K562 (cell line): Measurements from ENCODE around the gene KASH5. TPM values are rescaled to one million over a fixed set of nuclear protein-coding genes. Genes with fewer than 3 reads are reported as not detected.

ENCODE experiments used
- CBFA2T2 ChIP-seq: fragments of 450-650 bp; conservative IDR thresholded peaks from 2 replicates; pipeline ENCODE4 v1.6.1; 2017; ENCODE audit warnings: mild to moderate bottlenecking
- CREM ChIP-seq: IDR thresholded peaks from 2 replicates; pipeline ENCODE4 v1.6.1; 2014; ENCODE audit warnings: antibody characterized with exemption, low read depth
- CSDE1 ChIP-seq, 2 experiments: fragments of 450-650 bp; IDR thresholded peaks; 2 replicates each; pipeline ENCODE4 v1.6.1; 2016; ENCODE audit warnings: mild to moderate bottlenecking in 1 of 2
- EHMT2 ChIP-seq: fragments of 450-650 bp; IDR thresholded peaks from 2 replicates; pipeline ENCODE4 v1.6.1; 2018; ENCODE audit warnings: antibody characterized with exemption
- HDAC2 ChIP-seq: fragments of 450-650 bp; IDR thresholded peaks from 2 replicates; pipeline ENCODE4 v1.6.1; 2016; ENCODE audit warnings: mild to moderate bottlenecking
- NFE2 ChIP-seq: IDR thresholded peaks from 2 replicates; pipeline ENCODE4 v1.6.1; 2014; ENCODE audit warnings: antibody characterized with exemption, low read depth
- RBM39 ChIP-seq: fragments of 200-400 bp; formaldehyde crosslinking; optimal IDR thresholded peaks from 2 replicates; pipeline ENCODE3; 2018; ENCODE audit warnings: low read depth, low read length
- RHOXF2B ChIP-seq: fragments of 250-450 bp; sonication (Bioruptor Pico); conservative IDR thresholded peaks from 2 replicates; pipeline ENCODE4 v1.5.1; 2021
- SRF ChIP-seq, 2 experiments: fragments of 250-450, 450-650 bp in 1 of 2; sonication (Bioruptor Pico) in 1 of 2; sonication (generic) in 1 of 2; formaldehyde crosslinking; IDR thresholded peaks; 2 replicates each; pipeline versions ENCODE4 v1.5.0 to v1.5.1; 2020 to 2022; ENCODE audit warnings: mild to moderate bottlenecking in 1 of 2, missing genetic modification reagents in 1 of 2
- XRCC5 ChIP-seq: fragments of 200-400 bp; formaldehyde crosslinking; IDR thresholded peaks from 2 replicates; pipeline ENCODE4 v1.6.1; 2017; ENCODE audit warnings: low read depth, mild to moderate bottlenecking, low read length
- ZNF436 ChIP-seq: fragments of 250-450, 450-650 bp; sonication (Bioruptor Pico); formaldehyde crosslinking; IDR thresholded peaks from 2 replicates; pipeline ENCODE4 v1.7.0; 2020; ENCODE audit warnings: mild to moderate bottlenecking
- polyA plus RNA-seq, 8 experiments: library from polyadenylated mRNA; depleted of rRNA in 4 of 8; stranded (reverse) in 5 of 8; unstranded in 3 of 8; fragments of >200 nt; fragmentation: Nextera tagmentation in 2 of 8; fragmentation: Illumina TruSeq in 1 of 8; extraction: Ambion mirVana in 2 of 8; extraction: Trizol in 1 of 8; gene quantifications; 2 replicates each; pipeline versions ENCODE4 v1.2.1 to v1.2.3, GENCODE V29; 2011 to 2014; ENCODE audit warnings: inconsistent platforms in 1 of 8, missing spikeins in 1 of 8
- total RNA-seq, 7 experiments: library from RNA; depleted of rRNA in 6 of 7; stranded (reverse); fragments of >200 nt in 6 of 7; fragmentation: Illumina TruSeq in 2 of 7; extraction: Trizol in 2 of 7; gene quantifications; 2 replicates each; pipeline versions ENCODE4 v1.2.1 to v1.2.3, GENCODE V29; 2011 to 2021; ENCODE audit warnings: low replicate concordance in 1 of 7
- TF ChIP-seq, protein P1 (sequence below): sonication (generic); formaldehyde crosslinking; IDR thresholded peaks from 2 replicates; pipeline ENCODE4 v1.8.0; 2022; ENCODE audit warnings: mild to moderate bottlenecking, missing genetic modification reagents
- TF ChIP-seq, protein P2 (sequence below): sonication (generic); formaldehyde crosslinking; IDR thresholded peaks from 2 replicates; pipeline ENCODE4 v1.8.0; 2022; ENCODE audit warnings: mild to moderate bottlenecking, missing genetic modification reagents, borderline replicate concordance
- TF ChIP-seq, protein P3 (sequence below): sonication (generic); formaldehyde crosslinking; IDR thresholded peaks from 2 replicates; pipeline ENCODE4 v1.8.0; 2023; ENCODE audit warnings: missing genetic modification reagents, mild to moderate bottlenecking, borderline replicate concordance
- TF ChIP-seq, protein P4 (sequence below): sonication (generic); formaldehyde crosslinking; IDR thresholded peaks from 2 replicates; pipeline ENCODE4 v1.8.0; 2022; ENCODE audit warnings: missing genetic modification reagents, mild to moderate bottlenecking, moderate library complexity, borderline replicate concordance
- TF ChIP-seq, protein P5 (sequence below), 3 experiments: IDR thresholded peaks in 2 of 3; conservative IDR thresholded peaks in 1 of 3; 2 replicates each; pipeline ENCODE4 v1.5.1; 2011 to 2012; ENCODE audit warnings: low read length in 3 of 3, mild to moderate bottlenecking in 3 of 3, control low read depth in 2 of 3, improper control_type of control experiment in 1 of 3, inconsistent platforms in 1 of 3, low read depth in 1 of 3, mixed read lengths in 1 of 3, moderate library complexity in 1 of 3; ENCODE audit not compliant: insufficient read depth in 2 of 3

KASH5 gene
- total and polyA plus RNA-seq, 9 of the 15 experiments (the other 6 are each of a cell fraction or from before 2014, with no cell fraction given), result 0.07 to 0.84 (median 0.34) TPM; not detected in 1

DNA sequence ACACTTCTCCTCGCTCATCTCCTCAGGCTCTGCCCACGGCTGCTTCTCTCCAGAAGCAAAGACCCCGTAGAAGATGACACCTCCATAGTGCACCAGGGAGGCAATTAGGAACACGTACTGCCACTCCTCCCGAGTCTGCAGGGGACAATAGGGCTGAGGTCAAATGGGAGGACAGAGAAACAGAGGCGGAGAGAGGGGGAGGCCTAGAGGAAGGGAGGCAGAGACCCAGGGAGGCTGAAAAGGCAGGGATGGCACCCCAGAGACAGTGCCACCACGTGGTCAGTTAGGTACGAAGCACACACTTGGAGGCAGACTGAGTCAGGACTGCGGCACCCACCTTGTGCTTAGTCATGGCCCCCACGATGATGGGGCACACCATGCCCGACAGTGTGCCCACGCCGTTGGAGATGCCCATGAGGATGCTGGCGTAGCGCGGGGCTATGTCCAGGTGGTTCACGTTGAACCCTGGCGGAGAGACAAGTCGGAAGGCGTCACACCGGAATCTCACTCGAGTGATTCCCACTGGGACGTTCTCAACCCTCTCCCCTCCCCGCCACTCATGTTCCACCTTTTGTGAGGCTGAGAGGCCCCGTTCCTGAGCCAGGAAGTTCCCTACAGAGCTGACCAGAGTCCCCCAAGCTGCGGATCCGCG, 42.8 kb downstream of the KASH5 start (continued):
- TF ChIP-seq, protein P1, sequence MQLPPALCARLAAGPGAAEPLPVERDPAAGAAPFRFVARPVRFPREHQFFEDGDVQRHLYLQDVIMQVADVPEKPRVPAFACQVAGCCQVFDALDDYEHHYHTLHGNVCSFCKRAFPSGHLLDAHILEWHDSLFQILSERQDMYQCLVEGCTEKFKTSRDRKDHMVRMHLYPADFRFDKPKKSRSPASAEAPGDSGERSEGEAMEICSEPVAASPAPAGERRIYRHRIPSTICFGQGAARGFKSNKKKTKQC, result 0 out of 2 replicates have a peak, but pooled peaks have one; percentile 43
- TF ChIP-seq HDAC2 (0 out of 2 replicates have a peak, but pooled peaks have one; percentile 22), CSDE1 (IDR thresholded peaks at IDR 0.05) (no peak), RHOXF2B (CRISPR knock-in tag) (no peak), XRCC5 (no peak), SRF (CRISPR knock-in tag; IDR thresholded peaks at IDR 0.05) (peak in 1 of 2 experiments; percentile 44; a peak in 1 of 4 replicates), CBFA2T2 (no peak), EHMT2 (no peak), CREM (peak; percentile 50; the same call in 1 of the 2 replicates), RBM39 (peak; percentile 28), NFE2 (peak; percentile 65; the same call in 1 of the 2 replicates), ZNF436 (CRISPR knock-in tag) (no peak)
- TF ChIP-seq, protein P2, sequence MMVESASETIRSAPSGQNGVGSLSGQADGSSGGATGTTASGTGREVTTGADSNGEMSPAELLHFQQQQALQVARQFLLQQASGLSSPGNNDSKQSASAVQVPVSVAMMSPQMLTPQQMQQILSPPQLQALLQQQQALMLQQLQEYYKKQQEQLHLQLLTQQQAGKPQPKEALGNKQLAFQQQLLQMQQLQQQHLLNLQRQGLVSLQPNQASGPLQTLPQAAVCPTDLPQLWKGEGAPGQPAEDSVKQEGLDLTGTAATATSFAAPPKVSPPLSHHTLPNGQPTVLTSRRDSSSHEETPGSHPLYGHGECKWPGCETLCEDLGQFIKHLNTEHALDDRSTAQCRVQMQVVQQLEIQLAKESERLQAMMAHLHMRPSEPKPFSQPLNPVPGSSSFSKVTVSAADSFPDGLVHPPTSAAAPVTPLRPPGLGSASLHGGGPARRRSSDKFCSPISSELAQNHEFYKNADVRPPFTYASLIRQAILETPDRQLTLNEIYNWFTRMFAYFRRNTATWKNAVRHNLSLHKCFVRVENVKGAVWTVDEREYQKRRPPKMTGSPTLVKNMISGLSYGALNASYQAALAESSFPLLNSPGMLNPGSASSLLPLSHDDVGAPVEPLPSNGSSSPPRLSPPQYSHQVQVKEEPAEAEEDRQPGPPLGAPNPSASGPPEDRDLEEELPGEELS (CRISPR knock-in tag), result peak; percentile 58; the same call in 1 of the 2 replicates
- TF ChIP-seq, protein P3, sequence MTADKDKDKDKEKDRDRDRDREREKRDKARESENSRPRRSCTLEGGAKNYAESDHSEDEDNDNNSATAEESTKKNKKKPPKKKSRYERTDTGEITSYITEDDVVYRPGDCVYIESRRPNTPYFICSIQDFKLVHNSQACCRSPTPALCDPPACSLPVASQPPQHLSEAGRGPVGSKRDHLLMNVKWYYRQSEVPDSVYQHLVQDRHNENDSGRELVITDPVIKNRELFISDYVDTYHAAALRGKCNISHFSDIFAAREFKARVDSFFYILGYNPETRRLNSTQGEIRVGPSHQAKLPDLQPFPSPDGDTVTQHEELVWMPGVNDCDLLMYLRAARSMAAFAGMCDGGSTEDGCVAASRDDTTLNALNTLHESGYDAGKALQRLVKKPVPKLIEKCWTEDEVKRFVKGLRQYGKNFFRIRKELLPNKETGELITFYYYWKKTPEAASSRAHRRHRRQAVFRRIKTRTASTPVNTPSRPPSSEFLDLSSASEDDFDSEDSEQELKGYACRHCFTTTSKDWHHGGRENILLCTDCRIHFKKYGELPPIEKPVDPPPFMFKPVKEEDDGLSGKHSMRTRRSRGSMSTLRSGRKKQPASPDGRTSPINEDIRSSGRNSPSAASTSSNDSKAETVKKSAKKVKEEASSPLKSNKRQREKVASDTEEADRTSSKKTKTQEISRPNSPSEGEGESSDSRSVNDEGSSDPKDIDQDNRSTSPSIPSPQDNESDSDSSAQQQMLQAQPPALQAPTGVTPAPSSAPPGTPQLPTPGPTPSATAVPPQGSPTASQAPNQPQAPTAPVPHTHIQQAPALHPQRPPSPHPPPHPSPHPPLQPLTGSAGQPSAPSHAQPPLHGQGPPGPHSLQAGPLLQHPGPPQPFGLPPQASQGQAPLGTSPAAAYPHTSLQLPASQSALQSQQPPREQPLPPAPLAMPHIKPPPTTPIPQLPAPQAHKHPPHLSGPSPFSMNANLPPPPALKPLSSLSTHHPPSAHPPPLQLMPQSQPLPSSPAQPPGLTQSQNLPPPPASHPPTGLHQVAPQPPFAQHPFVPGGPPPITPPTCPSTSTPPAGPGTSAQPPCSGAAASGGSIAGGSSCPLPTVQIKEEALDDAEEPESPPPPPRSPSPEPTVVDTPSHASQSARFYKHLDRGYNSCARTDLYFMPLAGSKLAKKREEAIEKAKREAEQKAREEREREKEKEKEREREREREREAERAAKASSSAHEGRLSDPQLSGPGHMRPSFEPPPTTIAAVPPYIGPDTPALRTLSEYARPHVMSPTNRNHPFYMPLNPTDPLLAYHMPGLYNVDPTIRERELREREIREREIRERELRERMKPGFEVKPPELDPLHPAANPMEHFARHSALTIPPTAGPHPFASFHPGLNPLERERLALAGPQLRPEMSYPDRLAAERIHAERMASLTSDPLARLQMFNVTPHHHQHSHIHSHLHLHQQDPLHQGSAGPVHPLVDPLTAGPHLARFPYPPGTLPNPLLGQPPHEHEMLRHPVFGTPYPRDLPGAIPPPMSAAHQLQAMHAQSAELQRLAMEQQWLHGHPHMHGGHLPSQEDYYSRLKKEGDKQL (CRISPR knock-in tag), result no peak
- TF ChIP-seq, protein P4, sequence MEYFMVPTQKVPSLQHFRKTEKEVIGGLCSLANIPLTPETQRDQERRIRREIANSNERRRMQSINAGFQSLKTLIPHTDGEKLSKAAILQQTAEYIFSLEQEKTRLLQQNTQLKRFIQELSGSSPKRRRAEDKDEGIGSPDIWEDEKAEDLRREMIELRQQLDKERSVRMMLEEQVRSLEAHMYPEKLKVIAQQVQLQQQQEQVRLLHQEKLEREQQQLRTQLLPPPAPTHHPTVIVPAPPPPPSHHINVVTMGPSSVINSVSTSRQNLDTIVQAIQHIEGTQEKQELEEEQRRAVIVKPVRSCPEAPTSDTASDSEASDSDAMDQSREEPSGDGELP (CRISPR knock-in tag), result 0 out of 2 replicates have a peak, but pooled peaks have one; percentile 5
- TF ChIP-seq, protein P5, sequence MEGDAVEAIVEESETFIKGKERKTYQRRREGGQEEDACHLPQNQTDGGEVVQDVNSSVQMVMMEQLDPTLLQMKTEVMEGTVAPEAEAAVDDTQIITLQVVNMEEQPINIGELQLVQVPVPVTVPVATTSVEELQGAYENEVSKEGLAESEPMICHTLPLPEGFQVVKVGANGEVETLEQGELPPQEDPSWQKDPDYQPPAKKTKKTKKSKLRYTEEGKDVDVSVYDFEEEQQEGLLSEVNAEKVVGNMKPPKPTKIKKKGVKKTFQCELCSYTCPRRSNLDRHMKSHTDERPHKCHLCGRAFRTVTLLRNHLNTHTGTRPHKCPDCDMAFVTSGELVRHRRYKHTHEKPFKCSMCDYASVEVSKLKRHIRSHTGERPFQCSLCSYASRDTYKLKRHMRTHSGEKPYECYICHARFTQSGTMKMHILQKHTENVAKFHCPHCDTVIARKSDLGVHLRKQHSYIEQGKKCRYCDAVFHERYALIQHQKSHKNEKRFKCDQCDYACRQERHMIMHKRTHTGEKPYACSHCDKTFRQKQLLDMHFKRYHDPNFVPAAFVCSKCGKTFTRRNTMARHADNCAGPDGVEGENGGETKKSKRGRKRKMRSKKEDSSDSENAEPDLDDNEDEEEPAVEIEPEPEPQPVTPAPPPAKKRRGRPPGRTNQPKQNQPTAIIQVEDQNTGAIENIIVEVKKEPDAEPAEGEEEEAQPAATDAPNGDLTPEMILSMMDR (IDR thresholded peaks at IDR 0.05 in 2 of 3, conservative IDR thresholded peaks at IDR 0.05 in 1 of 3; ENCODE audit: insufficient read depth in 2 of 3, low read depth in 1 of 3, low read length in 3 of 3), result peak; percentile 63 to 79 (median 65)
